ENCODE data around the gene UBE2E2.

UBE2E2 gene

GRCh38 chr3:23209747-23210487, 6.8 kb downstream of the UBE2E2 start:
- no peak overlapping the region for H3K4me3 Mint-ChIP-seq
- DNase-seq = no peak
- ATAC-seq = no peak
- H3K4me1 Mint-ChIP-seq = peaks cover 25% of the 10 kb centered on the region
- no peaks in the 10 kb centered on the region for H3K9me3 Mint-ChIP-seq
- H3K27me3 Mint-ChIP-seq = no peaks in the 10 kb centered on the region
- H3K27ac Mint-ChIP-seq = no peak overlapping the region

- DNase-seq = no peak
- Mint-ChIP-seq H3K4me1 (peaks cover 23% of the 10 kb centered on the region), H3K4me3 (no peak overlapping the region)
Observed at GRCh38 chr3:23213813-23214212, 10.7 kb downstream of the UBE2E2 start.

GRCh38 chr3:23217872-23218554, 14.9 kb downstream of the UBE2E2 start:
- DNase-seq = no peak
- no peak for ATAC-seq
- no peaks in the 10 kb centered on the region for H3K27me3 Mint-ChIP-seq
- H3K9me3 Mint-ChIP-seq = peaks cover 10 to 12% of the 10 kb centered on the region in 2 donors
- H3K4me3 Mint-ChIP-seq = no peak overlapping the region
- peaks cover 43% of the 10 kb centered on the region for H3K4me1 Mint-ChIP-seq
- no peak overlapping the region for H3K27ac Mint-ChIP-seq

More at GRCh38 chr3:23213813-23214212, 10.7 kb downstream of the UBE2E2 start:
- H3K27ac Mint-ChIP-seq = no peak overlapping the region
- no peaks in the 10 kb centered on the region for H3K27me3 Mint-ChIP-seq
- no peaks in the 10 kb centered on the region for H3K9me3 Mint-ChIP-seq
- no peak for ATAC-seq

GRCh38 chr3:23219117-23219516, 16.0 kb downstream of the UBE2E2 start:
- no peak for DNase-seq
- H3K4me3 Mint-ChIP-seq = no peak overlapping the region
- H3K9me3 Mint-ChIP-seq = peaks cover 10 to 21% of the 10 kb centered on the region in 2 donors
- no peak overlapping the region for H3K27ac Mint-ChIP-seq
- ATAC-seq = no peak
- H3K4me1 Mint-ChIP-seq = peaks cover 43% of the 10 kb centered on the region
- H3K27me3 Mint-ChIP-seq = no peaks in the 10 kb centered on the region

GRCh38 chr3:23219552-23219951, 16.4 kb downstream of the UBE2E2 start:
- Mint-ChIP-seq H3K27me3 (no peaks in the 10 kb centered on the region), H3K4me1 (peaks cover 43% of the 10 kb centered on the region), H3K4me3 (no peak overlapping the region), H3K27ac (no peak overlapping the region), H3K9me3 (peaks cover 13 to 25% of the 10 kb centered on the region in 2 donors)
- ATAC-seq (no peak), DNase-seq (no peak)

GRCh38 chr3:23221136-23221535, 18.0 kb downstream of the UBE2E2 start:
- Mint-ChIP-seq H3K4me3 (no peak overlapping the region), H3K4me1 (peaks cover 38% of the 10 kb centered on the region), H3K9me3 (peaks cover 13 to 31% of the 10 kb centered on the region in 2 donors), H3K27me3 (no peaks in the 10 kb centered on the region), H3K27ac (no peak overlapping the region)
- no peak for ATAC-seq
- no peak for DNase-seq

- H3K4me1 Mint-ChIP-seq = peaks cover 37% of the 10 kb centered on the region
- ATAC-seq (no peak), DNase-seq (no peak)
- no peaks in the 10 kb centered on the region for H3K9me3 Mint-ChIP-seq
- no peak overlapping the region for H3K4me3 Mint-ChIP-seq
- no peaks in the 10 kb centered on the region for H3K27me3 Mint-ChIP-seq
- no peak overlapping the region for H3K27ac Mint-ChIP-seq
Observed at GRCh38 chr3:23232016-23232415, 28.9 kb downstream of the UBE2E2 start.

GRCh38 chr3:23232854-23233253, 29.7 kb downstream of the UBE2E2 start:
- no peak overlapping the region for H3K27ac Mint-ChIP-seq
- DNase-seq = no peak
- peaks cover 38% of the 10 kb centered on the region for H3K4me1 Mint-ChIP-seq
- no peaks in the 10 kb centered on the region for H3K9me3 Mint-ChIP-seq
- H3K4me3 Mint-ChIP-seq = no peak overlapping the region
- H3K27me3 Mint-ChIP-seq = no peaks in the 10 kb centered on the region
- no peak for ATAC-seq

GRCh38 chr3:23235264-23235663, 32.1 kb downstream of the UBE2E2 start:
- ATAC-seq (no peak), DNase-seq (no peak)
- H3K27ac Mint-ChIP-seq = no peak overlapping the region
- H3K9me3 Mint-ChIP-seq = no peaks in the 10 kb centered on the region
- no peak overlapping the region for H3K4me3 Mint-ChIP-seq
- no peaks in the 10 kb centered on the region for H3K27me3 Mint-ChIP-seq
- H3K4me1 Mint-ChIP-seq = peaks cover 32% of the 10 kb centered on the region

GRCh38 chr3:23236890-23237289, 33.8 kb downstream of the UBE2E2 start:
- no peak overlapping the region for H3K27ac Mint-ChIP-seq
- ATAC-seq (no peak), DNase-seq (no peak)
- H3K4me1 Mint-ChIP-seq = peaks cover 38% of the 10 kb centered on the region
- H3K27me3 Mint-ChIP-seq = no peaks in the 10 kb centered on the region
- no peaks in the 10 kb centered on the region for H3K9me3 Mint-ChIP-seq
- H3K4me3 Mint-ChIP-seq = no peak overlapping the region

GRCh38 chr3:23238156-23238555, 35.0 kb downstream of the UBE2E2 start:
- no peak for ATAC-seq
- H3K27ac Mint-ChIP-seq = no peak overlapping the region
- H3K27me3 Mint-ChIP-seq = no peaks in the 10 kb centered on the region
- peaks cover 40% of the 10 kb centered on the region for H3K4me1 Mint-ChIP-seq
- no peak overlapping the region for H3K4me3 Mint-ChIP-seq
- no peaks in the 10 kb centered on the region for H3K9me3 Mint-ChIP-seq
- DNase-seq = no peak

DNA sequence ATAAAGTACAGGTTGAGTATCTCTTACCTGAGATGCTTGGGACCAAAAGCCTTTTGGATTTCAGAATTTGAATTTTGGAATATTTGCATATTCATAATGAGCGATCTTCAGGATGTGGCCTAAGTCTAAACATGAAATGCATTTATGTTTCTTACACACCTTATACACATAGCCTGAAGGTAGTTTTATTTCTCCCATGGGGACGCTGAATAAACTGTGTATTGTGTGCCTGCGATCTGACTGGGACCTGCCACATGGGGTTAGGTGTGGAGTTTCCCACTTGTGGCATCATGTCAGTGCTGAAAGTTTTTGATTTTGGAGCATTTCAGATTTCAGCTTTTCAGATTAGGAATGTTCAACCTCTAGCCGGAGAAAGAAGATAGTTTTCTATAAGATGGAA, 35.5 kb downstream of the UBE2E2 start:
- H3K27ac Mint-ChIP-seq = no peak overlapping the region
- no peak overlapping the region for H3K4me3 Mint-ChIP-seq
- no peak for ATAC-seq

GRCh38 chr3:23239211-23240068, 36.3 kb downstream of the UBE2E2 start:
- H3K4me3 Mint-ChIP-seq = no peak overlapping the region
- peaks cover 36% of the 10 kb centered on the region for H3K4me1 Mint-ChIP-seq
- ATAC-seq = no peak
- H3K27me3 Mint-ChIP-seq = no peaks in the 10 kb centered on the region
- H3K9me3 Mint-ChIP-seq = no peaks in the 10 kb centered on the region
- H3K27ac Mint-ChIP-seq = no peak overlapping the region
- DNase-seq = no peak

More for the DNA sequence above, 35.5 kb downstream of the UBE2E2 start:
- no peak for DNase-seq
- Mint-ChIP-seq H3K9me3 (no peaks in the 10 kb centered on the region), H3K4me1 (peaks cover 40% of the 10 kb centered on the region), H3K27me3 (no peaks in the 10 kb centered on the region)

DNA sequence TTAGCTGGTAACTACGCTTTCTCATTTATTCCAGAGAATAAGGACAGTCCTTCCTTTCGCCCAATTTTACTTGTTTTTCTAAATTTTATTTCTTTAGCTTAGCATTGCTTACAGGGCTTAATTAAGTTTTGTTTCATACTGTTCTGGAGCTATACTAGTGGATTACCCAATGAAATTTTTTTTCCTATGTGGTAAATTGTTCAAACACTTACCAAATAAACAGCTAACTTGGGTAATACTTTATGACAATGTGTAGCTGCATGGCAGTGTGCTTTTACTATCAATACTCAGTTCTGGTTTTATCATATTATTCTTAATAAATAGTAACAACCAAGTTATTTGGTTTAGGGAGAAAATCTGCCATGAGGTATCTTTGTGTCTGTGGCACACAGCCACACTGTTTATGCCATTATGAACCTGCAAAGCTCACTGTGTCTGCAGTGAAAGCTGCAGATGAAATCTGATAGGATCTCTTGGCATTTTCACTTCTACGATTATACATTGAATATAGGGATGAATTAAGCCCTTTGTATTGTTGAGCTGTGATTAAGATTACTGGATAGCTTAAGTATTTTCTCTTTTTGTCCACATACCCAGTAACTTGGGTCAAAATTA, 37.2 kb downstream of the UBE2E2 start:
- Mint-ChIP-seq H3K4me1 (peaks cover 30% of the 10 kb centered on the region), H3K4me3 (no peak overlapping the region), H3K27me3 (no peaks in the 10 kb centered on the region), H3K9me3 (no peaks in the 10 kb centered on the region), H3K27ac (no peak overlapping the region)
- DNase-seq (no peak), ATAC-seq (no peak)

DNA sequence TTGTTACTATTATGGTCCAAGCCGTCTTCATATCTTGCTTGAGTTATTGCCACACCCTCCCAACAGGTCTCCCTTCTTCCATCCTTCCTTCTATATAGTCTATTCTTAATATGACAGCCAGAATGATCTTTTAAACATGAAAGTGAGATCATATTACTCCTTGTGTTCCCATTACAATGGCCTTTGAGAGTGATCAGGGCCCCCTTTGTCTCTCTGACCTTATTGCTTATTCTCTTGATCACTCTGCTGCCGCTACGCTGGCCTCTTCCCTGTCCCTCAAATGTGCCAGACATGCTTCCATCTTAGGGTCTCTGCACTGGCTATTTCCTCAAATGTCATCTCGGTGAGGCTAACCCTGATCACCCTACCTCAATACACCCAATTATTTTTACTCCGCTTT, 38.1 kb downstream of the UBE2E2 start:
- peaks cover 21% of the 10 kb centered on the region for H3K4me1 Mint-ChIP-seq
- no peaks in the 10 kb centered on the region for H3K27me3 Mint-ChIP-seq
- DNase-seq = no peak
- H3K27ac Mint-ChIP-seq = no peak overlapping the region
- no peak overlapping the region for H3K4me3 Mint-ChIP-seq
- ATAC-seq = no peak
- no peaks in the 10 kb centered on the region for H3K9me3 Mint-ChIP-seq

Measured in stimulated activated naive CD8-positive, alpha-beta T cell treated with anti-CD3 and anti-CD28 coated beads, Interleukin-15, amount 100 ng/mL, for 72 hours (primary cell).